ENCODE measurements around the gene APOL4. TPM values are rescaled to one million over a fixed set of nuclear protein-coding genes. Genes with fewer than 3 reads are reported as not detected.
A peak's percentile ranks its signal among the peaks of the same experiment; 100 is the strongest.

APOL4 gene
- total and polyA plus RNA-seq, 12 donors, result 1.2 to 10.0 (median 3.6) TPM; not detected in 1

DNA sequence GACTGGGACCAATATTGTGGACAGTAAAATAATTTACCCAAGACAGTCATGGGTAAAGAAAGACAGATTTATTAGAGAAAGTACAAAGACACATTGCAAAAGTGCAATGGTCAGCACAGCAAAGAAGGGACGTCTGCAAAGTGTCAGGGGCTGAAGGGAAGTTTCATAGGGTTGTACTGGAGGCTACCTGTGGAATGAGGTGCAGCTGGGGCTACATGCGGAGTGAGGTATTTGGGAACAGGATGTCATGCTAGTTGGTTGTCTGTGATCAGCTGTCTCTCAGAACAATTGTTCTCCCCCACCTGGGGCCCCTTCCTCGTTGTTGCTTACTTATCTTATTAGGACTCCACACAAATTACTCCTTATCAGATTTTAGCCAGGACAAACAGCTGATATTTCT lies 29.7 kb downstream of the APOL4 start:
- WGBS, 4 donors, result 43 to 60% (median 57%) methylated on average over 3 of the region's 3 CpGs
- DNase-seq, result no peak
- no peaks in the 10 kb centered on the region for H3K36me3 ChIP-seq (replicated peaks in 1 of 2)

DNA sequence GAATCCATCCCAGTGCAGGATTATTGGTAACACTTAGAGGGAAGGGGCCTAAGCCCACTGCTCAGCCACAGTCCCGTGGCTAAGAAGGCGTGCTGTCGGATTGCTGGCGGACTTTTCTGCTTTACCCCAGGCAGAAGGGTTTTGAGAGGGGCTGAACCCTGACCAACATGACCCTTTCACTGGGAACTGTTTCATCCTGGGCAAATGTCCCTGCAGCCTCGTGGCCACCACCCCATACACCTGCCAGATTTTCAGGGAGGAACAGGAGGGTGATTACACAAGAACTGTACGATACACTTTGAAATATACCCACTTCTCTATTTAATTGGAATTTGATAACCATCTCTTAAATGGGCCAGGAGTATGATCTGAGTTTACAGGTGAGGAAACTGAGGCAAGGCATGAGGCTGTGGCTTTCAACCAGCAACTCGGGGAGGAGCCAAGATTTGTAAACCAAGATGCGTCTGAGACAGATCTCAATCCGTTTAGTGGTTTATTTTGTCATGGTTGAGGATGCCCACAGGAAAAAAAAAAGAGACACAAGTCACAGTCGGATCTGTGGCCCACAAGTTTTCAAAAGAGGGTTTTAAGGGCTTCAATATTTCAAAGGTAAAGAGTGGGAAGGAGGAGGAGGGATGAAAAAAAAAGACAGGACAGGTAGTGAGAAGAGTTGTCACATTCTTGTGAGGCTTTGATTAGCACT lies 34.9 kb downstream of the APOL4 start:
- H3K36me3 ChIP-seq (replicated peaks in 1 of 2), result no peaks in the 10 kb centered on the region
- TF ChIP-seq POLR2A (IDR thresholded peaks at IDR 0.05), result no peak
- TF ChIP-seq, protein P1, sequence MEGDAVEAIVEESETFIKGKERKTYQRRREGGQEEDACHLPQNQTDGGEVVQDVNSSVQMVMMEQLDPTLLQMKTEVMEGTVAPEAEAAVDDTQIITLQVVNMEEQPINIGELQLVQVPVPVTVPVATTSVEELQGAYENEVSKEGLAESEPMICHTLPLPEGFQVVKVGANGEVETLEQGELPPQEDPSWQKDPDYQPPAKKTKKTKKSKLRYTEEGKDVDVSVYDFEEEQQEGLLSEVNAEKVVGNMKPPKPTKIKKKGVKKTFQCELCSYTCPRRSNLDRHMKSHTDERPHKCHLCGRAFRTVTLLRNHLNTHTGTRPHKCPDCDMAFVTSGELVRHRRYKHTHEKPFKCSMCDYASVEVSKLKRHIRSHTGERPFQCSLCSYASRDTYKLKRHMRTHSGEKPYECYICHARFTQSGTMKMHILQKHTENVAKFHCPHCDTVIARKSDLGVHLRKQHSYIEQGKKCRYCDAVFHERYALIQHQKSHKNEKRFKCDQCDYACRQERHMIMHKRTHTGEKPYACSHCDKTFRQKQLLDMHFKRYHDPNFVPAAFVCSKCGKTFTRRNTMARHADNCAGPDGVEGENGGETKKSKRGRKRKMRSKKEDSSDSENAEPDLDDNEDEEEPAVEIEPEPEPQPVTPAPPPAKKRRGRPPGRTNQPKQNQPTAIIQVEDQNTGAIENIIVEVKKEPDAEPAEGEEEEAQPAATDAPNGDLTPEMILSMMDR (IDR thresholded peaks at IDR 0.05), result no peak
- H3K4me3 ChIP-seq, result no peak overlapping the region
- WGBS, 4 donors, result 71 to 81% (median 76%) methylated on average over 10 of the region's 10 CpGs
- no peak for DNase-seq
- no peak overlapping the region for H3K27ac ChIP-seq
- H3K4me1 ChIP-seq (replicated peaks in 1 of 2), result no peaks in the 10 kb centered on the region
- no peaks in the 10 kb centered on the region for H3K9me3 ChIP-seq (replicated peaks in 1 of 3)
- intact Hi-C loops (cut with DNase I), result no loop called here
- no peaks in the 10 kb centered on the region for H3K27me3 ChIP-seq

More for the DNA sequence above, 29.7 kb downstream of the APOL4 start:
- TF ChIP-seq POLR2A (IDR thresholded peaks at IDR 0.05), result no peak
- TF ChIP-seq, protein P1 (IDR thresholded peaks at IDR 0.05), result no peak
- H3K27ac ChIP-seq, result no peak overlapping the region
- no peaks in the 10 kb centered on the region for H3K4me1 ChIP-seq (replicated peaks in 1 of 2)
- intact Hi-C loops (cut with DNase I), result no loop called here
- H3K27me3 ChIP-seq, result no peaks in the 10 kb centered on the region
- no peaks in the 10 kb centered on the region for H3K9me3 ChIP-seq (replicated peaks in 1 of 3)
- H3K4me3 ChIP-seq, result no peak overlapping the region

DNA sequence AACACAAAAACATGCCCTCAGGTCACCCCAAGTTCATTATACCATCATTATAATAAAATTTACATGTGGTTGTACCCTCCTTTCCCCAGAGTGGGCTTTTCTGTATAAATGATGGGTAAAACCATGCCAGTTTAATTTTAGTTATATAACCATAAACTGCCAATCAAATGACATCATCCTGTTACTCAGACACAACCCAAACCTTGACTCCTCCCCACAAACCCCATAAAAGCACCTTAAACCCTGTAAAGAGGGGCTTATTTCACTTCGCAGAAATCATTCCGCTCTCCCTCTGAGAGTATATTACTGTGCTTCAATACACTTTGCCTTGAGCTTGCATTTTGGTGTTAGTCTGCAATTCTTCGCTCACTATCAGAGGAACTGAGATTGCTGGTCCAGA lies 35.5 kb downstream of the APOL4 start:
- no peaks in the 10 kb centered on the region for H3K4me1 ChIP-seq (replicated peaks in 1 of 2)
- TF ChIP-seq, protein P1 (IDR thresholded peaks at IDR 0.05), result no peak
- TF ChIP-seq POLR2A (IDR thresholded peaks at IDR 0.05), result no peak
- intact Hi-C loops (cut with DNase I), result no loop called here
- no peak for DNase-seq
- H3K4me3 ChIP-seq, result no peak overlapping the region
- no peaks in the 10 kb centered on the region for H3K36me3 ChIP-seq (replicated peaks in 1 of 2)
- H3K27me3 ChIP-seq, result no peaks in the 10 kb centered on the region
- 89 to 92% (median 91%) methylated on average over 3 of the region's 3 CpGs for WGBS, 4 donors
- no peaks in the 10 kb centered on the region for H3K9me3 ChIP-seq (replicated peaks in 1 of 3)
- no peak overlapping the region for H3K27ac ChIP-seq

DNA sequence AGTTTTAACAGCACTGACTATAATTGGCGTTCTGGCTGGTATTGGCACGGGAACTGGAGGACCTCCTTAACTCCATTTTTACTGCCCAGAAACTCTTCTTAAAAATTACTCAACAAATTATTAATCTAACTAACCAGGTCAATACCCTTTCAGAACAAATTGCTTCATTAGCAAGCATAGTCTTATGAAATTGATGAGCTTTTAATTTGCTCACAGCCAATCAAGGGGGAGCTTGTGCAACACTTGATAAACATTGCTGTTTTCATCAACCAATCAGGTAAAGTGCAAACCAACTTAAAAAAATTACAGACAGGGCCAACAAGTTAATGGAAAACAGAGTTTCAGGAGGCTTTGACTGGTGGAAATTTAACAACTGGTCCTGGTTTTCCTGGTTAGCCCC lies 36.5 kb downstream of the APOL4 start:
- 81 to 93% (median 87%) methylated on average over 2 of the region's 2 CpGs for WGBS, 4 donors
- intact Hi-C loops (cut with DNase I), result no loop called here
- Histone ChIP-seq H3K36me3 (replicated peaks in 1 of 2) (no peaks in the 10 kb centered on the region), H3K4me3 (no peak overlapping the region), H3K27me3 (no peaks in the 10 kb centered on the region), H3K27ac (peak overlapping the region in 1 of 5 donors; percentile 46), H3K9me3 (replicated peaks in 1 of 3) (no peaks in the 10 kb centered on the region), H3K4me1 (replicated peaks in 1 of 2) (no peaks in the 10 kb centered on the region)
- TF ChIP-seq POLR2A (IDR thresholded peaks at IDR 0.05), result no peak
- TF ChIP-seq, protein P1 (IDR thresholded peaks at IDR 0.05), result no peak
- no peak for DNase-seq
